Activated naive CD4-positive, alpha-beta T cell treated with anti-CD3 and anti-CD28 coated beads, Interleukin-2, amount 10 ng/mL, durations not matched to agents 5 hours and 36 hours (primary cell): ENCODE results near the gene OR4K13. TPM values are rescaled to one million over a fixed set of nuclear protein-coding genes. Genes with fewer than 3 reads are reported as not detected.

Experiments used
- total RNA-seq, 2 experiments: library from RNA; stranded (reverse); gene quantifications; one replicate each; pipeline ENCODE4 v1.2.3, GENCODE V29; 2021

Gene OR4K13, protein sequence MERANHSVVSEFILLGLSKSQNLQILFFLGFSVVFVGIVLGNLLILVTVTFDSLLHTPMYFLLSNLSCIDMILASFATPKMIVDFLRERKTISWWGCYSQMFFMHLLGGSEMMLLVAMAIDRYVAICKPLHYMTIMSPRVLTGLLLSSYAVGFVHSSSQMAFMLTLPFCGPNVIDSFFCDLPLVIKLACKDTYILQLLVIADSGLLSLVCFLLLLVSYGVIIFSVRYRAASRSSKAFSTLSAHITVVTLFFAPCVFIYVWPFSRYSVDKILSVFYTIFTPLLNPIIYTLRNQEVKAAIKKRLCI
- not detected for total RNA-seq

DNA sequence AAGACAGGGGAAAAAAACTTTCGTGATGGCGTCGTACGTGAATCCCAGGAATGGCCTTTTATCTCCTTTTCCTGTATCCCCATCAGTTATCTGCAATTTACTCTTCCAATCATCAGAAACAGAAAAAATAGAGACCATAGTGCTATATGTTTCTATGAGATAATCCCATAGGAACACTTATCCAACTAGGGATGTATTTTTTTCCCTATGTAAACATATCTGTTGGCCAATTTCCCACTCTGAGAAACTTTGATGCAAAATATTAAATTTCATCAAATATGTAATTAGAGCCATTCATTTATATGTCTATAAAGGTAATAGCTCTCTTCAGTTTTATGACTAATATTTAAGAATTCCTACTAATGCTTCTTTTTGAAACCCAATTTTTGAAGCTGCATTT lies at the start of gene OR4K13:
OR4K13 (minus strand) TSS at position 101 of the 400 bp plus-strand sequence. CDS start 1,280 bp downstream, outside the sequence.

DNA sequence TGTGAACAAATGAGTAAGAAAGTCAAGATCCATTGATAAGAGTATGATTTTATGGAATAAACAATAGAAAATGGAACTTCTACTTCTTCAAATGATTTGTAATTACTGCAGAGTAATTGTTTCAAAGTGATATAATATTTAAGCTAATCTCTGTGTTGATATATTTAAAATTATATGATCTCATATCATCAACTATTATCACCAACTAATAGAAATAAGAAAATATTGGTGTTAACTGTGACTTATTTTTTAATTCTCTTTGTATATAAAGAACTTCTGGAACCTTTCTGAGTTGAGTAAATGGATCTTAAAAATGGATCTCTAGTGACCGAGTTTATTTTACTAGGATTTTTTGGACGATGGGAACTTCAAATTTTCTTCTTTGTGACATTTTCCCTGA lies 23.9 kb upstream of the OR4K13 start, which contains the start of gene OR4L1:
OR4L1 (plus strand) TSS at position 301 of the 400 bp plus-strand sequence; CDS start at position 301, 0 bp downstream.

DNA sequence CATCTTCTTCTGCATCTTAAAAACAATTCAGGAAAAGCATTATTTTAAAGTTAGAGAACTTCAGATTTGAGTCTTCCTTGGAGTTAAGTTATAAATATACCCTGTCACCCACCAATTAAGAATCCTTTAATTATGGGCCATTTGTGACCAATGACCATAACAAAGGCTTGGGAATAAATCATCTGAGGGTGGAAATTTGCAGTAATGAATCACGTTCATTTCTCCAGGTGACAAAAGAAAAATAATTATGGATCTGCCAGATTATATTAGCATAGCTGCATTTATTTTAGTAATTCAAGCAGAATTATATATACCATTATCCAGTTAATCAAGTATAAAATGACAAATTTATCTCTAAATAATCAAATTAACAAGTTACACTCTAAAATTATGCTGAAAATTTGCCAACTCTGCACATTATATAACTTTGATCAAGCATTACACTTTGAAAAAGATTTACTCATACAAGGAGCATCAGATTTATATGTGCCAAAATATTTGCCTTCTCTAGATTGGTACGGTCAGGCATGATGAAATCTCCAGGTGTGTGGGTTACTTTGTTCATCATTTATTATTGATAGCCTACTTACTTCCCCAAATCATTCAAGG lies 16.5 kb downstream of the OR4K13 start, which contains the start of gene OR4K14:
OR4K14 (minus strand) TSS at position 51 of the 609 bp plus-strand sequence. CDS start 4,114 bp downstream, outside the sequence.

DNA sequence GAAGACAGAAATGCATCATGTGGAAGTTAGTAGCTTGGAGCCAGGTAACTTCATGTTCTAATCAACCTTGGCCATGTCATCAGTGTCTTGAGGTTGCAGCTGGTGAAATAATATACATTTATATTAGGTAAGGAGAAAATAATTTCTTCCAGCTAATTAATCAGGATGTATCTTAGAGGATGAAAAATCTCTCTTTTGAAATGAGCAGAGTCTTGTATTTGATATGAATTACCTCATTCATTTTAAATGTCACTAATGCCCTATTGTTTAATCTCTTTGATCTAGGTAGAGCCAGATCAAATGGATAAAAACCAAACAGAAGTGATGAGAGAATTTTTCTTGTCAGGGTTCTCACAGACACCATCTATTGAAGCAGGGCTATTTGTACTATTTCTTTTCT lies 34.0 kb downstream of the OR4K13 start, which contains the start of gene OR4Q2:
OR4Q2 (plus strand) TSS at position 301 of the 400 bp plus-strand sequence.

Other genes starting within 250 kb of the OR4K13 start
- gene OR4N2, start 232.3 kb downstream of the OR4K13 start, total RNA-seq, result not detected
- not detected for gene OR4K2, start 160.9 kb downstream of the OR4K13 start, total RNA-seq
- gene OR4K5, start 115.4 kb downstream of the OR4K13 start, total RNA-seq, result not detected
- not detected for gene OR4K1, start 105.1 kb downstream of the OR4K13 start, total RNA-seq
- gene OR4K15, start 60.4 kb downstream of the OR4K13 start, total RNA-seq, result not detected
- not detected for gene OR4Q2, start 33.9 kb downstream of the OR4K13 start, total RNA-seq
- not detected for gene OR4K14, start 16.7 kb downstream of the OR4K13 start, total RNA-seq
- not detected for gene OR4L1, start 24.0 kb upstream of the OR4K13 start, total RNA-seq
- gene OR4K17, start 74.7 kb upstream of the OR4K13 start, total RNA-seq, result not detected
- not detected for gene OR4N5, start 102.8 kb upstream of the OR4K13 start, total RNA-seq
- not detected for gene OR11G2, start 154.9 kb upstream of the OR4K13 start, total RNA-seq
- gene OR11H6, start 187.7 kb upstream of the OR4K13 start, total RNA-seq, result not detected
- gene OR11H7, start 192.9 kb upstream of the OR4K13 start, total RNA-seq, result not detected
- gene OR11H4, start 203.2 kb upstream of the OR4K13 start, total RNA-seq, result not detected